HEK293 (cell line): Measurements from ENCODE around the gene CCDC175.

Experiments used
- CTCF ChIP-seq: fragments of 450-650 bp; formaldehyde crosslinking; IDR thresholded peaks from 2 replicates; pipeline ENCODE4 v1.5.1; 2016; ENCODE audit warnings: missing biosample characterization, missing genetic modification characterization
- FEZF1 ChIP-seq: fragments of 450-650 bp; formaldehyde crosslinking; IDR thresholded peaks from 2 replicates; pipeline ENCODE4 v1.5.1; 2016; ENCODE audit warnings: missing biosample characterization, missing genetic modification characterization
- SETDB1 ChIP-seq: IDR thresholded peaks from one replicate; pipeline ENCODE4 v1.6.1; 2017; ENCODE audit warnings: mild to moderate bottlenecking, low read length, moderate library complexity, mixed read lengths; ENCODE audit not compliant: insufficient read length
- ZBTB1 ChIP-seq: fragments of 450-650 bp; formaldehyde crosslinking; IDR thresholded peaks from 2 replicates; pipeline ENCODE4 v1.5.1; 2016; ENCODE audit warnings: missing biosample characterization, missing genetic modification characterization
- ZBTB17 ChIP-seq: fragments of 450-650 bp; formaldehyde crosslinking; IDR thresholded peaks from 2 replicates; pipeline ENCODE4 v1.5.1; 2016; ENCODE audit warnings: missing biosample characterization, missing genetic modification characterization
- ZNF121 ChIP-seq: fragments of 450-650 bp; formaldehyde crosslinking; IDR thresholded peaks from 2 replicates; pipeline ENCODE4 v1.5.1; 2016; ENCODE audit warnings: missing biosample characterization, missing genetic modification characterization
- ZNF148 ChIP-seq: fragments of 450-650 bp; formaldehyde crosslinking; IDR thresholded peaks from 2 replicates; pipeline ENCODE4 v1.5.0; 2017; ENCODE audit warnings: missing biosample characterization, missing genetic modification characterization, borderline replicate concordance
- ZNF561 ChIP-seq: fragments of 450-650 bp; IDR thresholded peaks from 2 replicates; pipeline ENCODE4 v1.5.1; 2018; ENCODE audit warnings: missing biosample characterization, missing genetic modification characterization, borderline replicate concordance
- ZNF792 ChIP-seq: fragments of 450-650 bp; formaldehyde crosslinking; IDR thresholded peaks from 2 replicates; pipeline ENCODE4 v1.5.1; 2016; ENCODE audit warnings: missing biosample characterization, missing genetic modification characterization

GRCh38 chr14:59576332-59577294 lies at the start of gene CCDC175:
- TF ChIP-seq ZBTB1 (tag by site-specific recombination) (no peak), ZNF121 (tag by site-specific recombination) (no peak), CTCF (tag by site-specific recombination) (peak; percentile 90), ZNF148 (tag by site-specific recombination) (no peak), ZBTB17 (peak; percentile 88), FEZF1 (tag by site-specific recombination) (no peak), SETDB1 (no peak), ZNF561 (peak; percentile 41; the same call in 1 of the 2 replicates), ZNF792 (tag by site-specific recombination) (no peak)
